NCI-H2107 (cell line): ENCODE measurements around the gene ZSCAN26.
A peak's percentile ranks its signal among the peaks of the same experiment; 100 is the strongest.

ENCODE experiments used
- DNase-seq: peaks from one replicate; lab custom pipeline; 2025; lab: John Stamatoyannopoulos, UW

ZSCAN26 gene

GRCh38 chr6:28266962-28267694 is at the start of gene ZSCAN26:
TSS of gene ZSCAN26 (plus strand) at chr6:28267143. CDS start at chr6:28271920, 4,777 bp downstream.
- peak; percentile 23 for DNase-seq

GRCh38 chr6:28217890-28218289 is 49.1 kb upstream of the ZSCAN26 start:
- no peak for DNase-seq

DNA sequence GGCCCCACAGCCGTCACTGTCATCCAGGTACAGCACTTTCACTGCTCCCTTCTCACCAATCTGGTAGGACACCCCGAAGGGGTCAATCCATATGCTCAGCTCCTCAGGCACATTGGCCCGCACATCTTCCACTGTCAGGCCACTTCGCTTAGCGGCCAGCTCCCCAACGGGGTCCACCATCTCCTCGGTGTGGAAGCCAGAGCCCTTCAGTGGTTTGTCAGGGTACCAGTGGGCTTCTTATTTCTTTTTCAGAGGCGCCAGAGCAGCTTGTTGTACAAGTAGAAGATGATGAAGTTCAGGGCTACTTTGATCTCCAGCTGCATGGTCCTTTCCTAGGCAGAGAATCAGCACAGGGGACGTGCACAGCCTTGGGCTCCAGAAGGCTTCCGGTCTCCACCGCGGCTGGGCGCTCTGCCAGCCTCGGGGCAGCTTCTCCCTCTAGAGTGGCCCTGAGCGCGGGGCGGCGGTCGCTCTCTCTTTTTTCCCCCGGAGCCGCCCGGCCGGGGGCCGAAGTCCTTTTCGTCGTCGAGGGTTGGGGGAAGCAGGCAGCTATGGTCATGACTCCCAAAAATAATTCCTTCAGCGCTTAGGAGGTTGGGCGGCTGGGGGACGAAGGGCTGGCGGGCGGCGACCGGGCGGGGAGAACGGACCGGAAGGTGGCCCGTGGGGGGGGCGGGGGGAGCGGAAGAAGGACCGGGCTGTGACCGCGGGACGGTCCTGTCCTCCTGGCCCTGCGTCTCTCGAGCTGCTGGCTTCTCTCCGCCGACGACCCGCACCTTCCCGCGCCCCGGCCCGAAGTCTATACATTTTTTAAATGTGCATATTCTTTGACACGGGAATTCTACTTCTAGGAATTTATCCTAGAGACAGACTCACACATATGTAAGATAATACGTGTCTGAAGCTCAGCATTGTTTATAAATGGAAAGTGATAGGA is 48.4 kb upstream of the ZSCAN26 start:
- DNase-seq = no peak

DNA sequence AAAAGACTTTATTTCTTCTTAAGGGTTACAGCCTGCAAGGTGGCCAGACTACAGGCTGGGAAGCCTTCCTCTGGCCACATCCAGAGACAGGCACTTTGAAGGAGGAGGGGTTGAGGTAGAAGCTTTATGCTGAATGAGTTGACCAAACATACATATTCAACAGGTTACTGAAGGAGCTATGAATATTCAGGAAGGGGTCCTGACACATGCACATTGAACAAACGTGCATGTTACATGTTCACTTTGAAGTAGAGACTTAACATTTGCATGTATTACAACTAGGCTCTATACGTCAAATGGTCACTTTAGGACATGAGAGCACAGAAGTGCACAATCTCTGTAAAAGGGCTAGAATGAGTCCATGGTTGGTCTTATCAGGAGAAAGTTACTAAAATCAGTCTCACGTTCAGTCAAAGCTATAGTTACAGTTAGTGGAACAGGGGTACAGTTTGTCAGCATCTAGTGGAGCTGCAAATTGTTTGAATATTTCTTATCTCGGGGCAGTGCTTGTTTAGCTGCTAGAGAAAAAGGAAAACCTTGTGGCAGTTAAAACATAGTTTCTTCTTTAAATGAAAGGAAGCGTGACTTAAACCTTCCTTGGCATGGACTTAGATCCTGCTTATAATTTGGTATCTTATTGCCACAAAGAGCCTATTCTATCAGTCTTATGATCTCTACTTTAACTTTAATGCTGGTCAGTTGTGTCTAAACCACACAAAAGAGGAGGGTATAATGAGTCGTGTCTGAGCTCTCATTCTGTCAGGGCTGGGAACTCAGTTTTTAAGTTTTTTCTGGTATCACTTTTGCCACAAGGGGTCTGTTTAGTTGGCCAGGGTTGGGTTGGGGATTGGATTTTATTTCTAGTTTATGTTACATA is 46.4 kb upstream of the ZSCAN26 start:
- DNase-seq = no peak

DNA sequence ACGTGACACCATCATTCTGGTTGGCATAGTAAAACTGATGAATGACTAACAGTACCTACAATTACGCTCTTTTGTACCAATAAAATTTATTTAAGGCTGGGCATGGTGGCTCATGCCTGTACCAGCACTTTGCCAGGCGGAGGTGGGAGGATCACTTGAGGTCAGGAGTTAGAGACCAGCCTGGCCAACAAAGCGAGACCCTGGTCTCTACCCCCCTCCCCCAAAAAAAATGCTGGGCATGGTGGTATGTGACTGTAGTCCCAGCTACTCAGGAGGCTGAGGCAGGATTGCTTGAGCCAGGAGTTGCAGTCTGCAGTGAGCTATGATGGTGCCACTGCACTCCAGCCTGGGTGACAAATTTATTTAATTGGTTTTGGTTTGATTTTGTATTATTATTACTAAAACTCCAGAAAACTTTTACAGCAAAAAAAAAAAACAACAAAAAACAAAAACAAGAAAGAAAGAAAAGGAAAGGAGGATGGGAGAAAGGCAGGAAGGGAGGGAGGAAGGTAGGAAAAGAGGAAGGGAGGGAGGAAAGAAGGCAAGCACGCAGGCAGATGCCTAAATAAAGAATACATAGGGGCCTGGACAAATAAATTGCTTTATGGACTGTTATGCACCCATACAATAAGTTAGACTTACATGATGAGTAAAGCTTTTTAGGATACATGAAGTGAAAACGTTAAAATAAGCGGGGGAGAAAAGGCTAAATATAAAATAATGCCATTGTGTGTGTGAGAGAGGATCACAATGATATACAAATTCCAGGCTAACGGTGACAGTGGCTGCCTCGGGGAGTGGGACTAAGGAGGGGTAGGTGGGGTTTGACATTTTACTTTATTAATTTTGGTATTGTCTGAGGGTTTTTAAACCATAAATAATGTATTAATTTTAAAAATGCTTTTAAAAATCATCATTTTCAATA is 42.5 kb upstream of the ZSCAN26 start:
- no peak for DNase-seq

- DNase-seq = peak; percentile 43
Measured at GRCh38 chr6:28225056-28225834, 41.7 kb upstream of the ZSCAN26 start, which contains the start of gene ZSCAN9. TSS of gene ZSCAN9 (plus strand) at chr6:28225275. CDS start at chr6:28227085, 1,810 bp downstream.

- no peak for DNase-seq
Measured at GRCh38 chr6:28226460-28226859, 40.5 kb upstream of the ZSCAN26 start.

GRCh38 chr6:28232785-28233184 is 34.2 kb upstream of the ZSCAN26 start:
- DNase-seq = no peak

DNA sequence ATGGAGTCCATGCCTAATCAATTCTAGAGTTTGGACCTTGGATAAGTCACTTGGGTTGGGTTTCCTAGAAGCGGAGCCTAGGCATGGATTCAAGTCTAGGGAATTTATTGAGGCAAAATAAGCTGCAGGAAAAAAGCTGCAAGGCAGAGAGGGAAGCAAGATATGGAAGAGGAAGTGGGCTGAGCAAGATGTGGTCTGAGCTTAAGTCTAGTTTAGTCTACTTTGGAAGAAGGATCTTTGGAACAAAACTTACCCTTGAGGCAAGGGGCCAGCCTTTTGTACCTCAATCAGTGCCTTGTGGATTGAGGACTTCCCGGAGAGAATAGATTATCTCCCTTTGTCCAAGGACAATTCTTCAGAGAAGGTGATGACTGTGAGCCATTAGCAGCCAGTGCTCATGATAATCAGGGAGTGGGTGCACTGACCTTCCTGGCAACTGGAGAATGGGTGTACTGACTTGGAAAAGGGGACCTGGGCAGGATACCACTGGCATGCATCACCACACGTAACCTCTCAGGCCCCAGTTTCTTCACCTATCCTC is 31.0 kb upstream of the ZSCAN26 start:
- DNase-seq = no peak

DNA sequence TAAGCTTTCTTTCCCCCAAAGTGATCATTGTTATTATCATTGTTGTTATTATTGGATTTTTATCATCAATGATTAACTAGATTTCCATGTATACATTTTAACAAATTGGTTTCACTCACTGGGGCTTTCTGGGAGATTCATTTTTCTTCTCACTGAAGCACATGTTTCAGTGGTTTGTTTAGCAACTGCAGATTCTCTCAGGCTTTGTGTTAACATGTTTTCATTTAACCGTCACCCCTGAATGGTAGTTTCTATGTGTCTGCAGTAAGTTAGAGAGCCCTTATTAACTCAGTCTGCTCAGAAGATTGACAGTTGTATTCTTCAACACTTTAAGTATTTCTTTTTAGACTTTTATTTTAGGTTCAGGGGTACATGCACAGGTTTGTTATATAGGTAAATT is 27.3 kb upstream of the ZSCAN26 start:
- no peak for DNase-seq

DNA sequence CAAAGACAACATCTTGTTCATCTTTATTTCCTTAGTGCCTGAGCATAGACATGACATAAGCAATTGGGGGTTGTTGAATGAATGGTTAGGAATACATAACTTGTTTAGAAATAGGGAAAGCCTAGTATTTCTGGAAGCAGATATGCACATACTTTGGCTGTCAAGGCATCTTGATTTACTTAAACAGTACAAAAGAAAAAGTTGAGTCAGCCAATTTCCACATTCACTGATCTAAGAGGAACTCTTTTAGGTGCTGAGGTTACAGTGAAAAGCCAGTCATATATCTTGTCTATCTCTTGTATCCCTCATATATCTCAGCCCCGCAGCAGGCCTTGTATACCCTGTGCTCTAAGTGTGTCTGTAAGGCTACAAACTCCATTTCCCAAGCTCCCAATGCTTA is 26.5 kb upstream of the ZSCAN26 start:
- no peak for DNase-seq

DNA sequence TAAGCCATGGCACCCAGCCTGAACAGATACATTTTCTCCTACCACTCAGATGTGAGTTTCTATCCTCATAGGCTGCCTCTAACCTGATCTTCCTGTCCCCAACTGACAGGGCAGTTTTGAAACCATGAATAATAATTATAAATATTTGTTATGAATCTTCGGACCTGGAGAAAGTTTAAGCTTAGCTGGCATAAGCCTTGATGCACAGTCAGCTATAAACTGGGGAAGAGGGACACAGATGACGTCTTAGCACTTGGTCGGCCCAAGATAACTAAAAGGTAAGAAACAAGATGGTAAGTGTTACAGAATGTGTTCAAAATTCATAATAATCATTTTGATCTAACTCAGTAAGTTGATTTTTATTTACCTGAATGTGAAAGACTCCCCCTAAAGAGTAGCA is 23.0 kb upstream of the ZSCAN26 start:
- no peak for DNase-seq

- DNase-seq = no peak
Measured at GRCh38 chr6:28245206-28245941, 21.6 kb upstream of the ZSCAN26 start.

GRCh38 chr6:28248916-28249315 is 18.0 kb upstream of the ZSCAN26 start:
- no peak for DNase-seq

DNA sequence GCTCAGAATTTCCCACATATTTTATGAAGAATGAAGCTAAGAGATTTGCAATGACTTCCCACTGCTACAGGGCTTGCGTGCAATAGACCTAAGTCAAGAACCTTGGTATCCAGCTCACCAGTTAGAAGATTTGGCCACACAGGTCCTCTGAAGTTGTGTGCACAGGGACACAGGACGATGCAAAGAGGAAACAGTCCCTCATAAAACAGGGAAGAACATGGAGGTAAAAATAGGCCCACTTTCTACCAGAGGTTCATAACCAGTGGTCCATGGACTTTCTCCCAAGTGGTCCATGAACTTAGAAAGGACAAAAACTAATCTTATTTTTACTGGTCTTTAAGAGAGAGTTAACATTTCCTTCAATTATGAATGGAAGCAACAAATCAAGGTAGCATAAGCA is 16.2 kb upstream of the ZSCAN26 start:
- no peak for DNase-seq

DNA sequence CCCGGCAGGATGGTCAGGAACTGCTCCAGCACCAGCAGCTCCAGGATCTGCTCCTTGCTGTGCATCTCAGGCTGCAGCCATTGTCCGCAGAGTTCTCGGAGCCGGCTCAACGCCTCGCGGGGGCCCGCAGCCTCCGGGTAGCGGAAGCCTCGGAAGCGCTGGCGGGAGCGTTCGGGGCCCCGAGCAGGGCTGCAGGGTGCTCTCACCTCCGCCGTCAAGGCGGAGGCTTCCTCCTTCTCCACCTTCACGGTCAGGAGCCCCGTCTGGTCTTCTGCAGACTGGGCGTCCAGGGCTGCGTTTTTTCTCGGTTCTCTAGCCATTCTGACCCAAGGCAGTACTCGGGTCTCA is 15.3 kb upstream of the ZSCAN26 start:
- no peak for DNase-seq

DNA sequence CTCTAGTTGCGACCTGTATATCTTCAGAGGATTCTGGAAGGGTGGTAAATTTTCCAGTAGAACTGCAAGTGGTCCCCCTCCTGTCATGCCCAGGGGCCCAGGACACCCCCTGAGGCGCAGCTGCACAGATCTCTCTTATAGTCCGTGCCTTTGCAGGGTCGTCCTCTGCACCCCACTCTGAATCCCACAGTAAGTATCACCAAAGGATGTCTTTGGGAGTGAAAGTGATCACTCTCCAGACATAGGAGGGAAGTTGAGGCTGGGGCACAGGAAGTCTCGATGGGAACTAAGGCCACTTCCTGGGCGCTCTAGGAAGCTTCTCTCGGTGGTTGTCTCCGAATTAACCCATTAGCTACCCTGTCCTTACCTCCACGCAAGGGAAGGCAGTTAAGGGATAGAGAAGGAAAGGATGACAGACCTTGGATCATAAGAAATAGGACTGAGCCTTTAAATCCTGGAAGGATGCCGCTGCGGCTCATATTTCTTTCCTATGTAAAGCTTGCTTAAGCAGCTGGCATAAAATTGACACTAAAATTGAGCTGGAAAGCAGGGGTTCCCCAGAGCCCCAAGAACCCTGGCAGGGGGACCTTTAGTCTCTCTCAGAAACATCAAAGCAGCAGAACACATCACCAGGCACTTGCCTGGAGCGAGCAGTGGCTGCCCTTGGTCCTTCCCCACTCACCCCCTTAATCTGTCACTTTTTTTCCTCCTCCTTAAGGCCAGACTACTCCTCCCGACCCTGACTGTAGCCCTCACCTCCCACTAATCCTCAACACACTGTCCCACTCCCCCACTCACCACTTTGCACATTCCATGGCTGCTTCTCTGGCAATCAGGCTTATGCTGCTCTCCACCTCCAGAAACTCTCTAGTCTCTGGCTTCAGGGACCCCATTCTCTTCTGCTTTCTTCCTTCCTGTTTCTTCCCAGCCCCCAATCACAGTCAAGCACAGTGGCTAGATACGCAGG is 14.7 kb upstream of the ZSCAN26 start, which contains the start of gene ZKSCAN4:
Gene ZKSCAN4, minus strand, starts transcription at position 261 of the 967 bp plus-strand sequence. CDS start 289 bp downstream, outside the sequence.
- peak; percentile 23 for DNase-seq

DNA sequence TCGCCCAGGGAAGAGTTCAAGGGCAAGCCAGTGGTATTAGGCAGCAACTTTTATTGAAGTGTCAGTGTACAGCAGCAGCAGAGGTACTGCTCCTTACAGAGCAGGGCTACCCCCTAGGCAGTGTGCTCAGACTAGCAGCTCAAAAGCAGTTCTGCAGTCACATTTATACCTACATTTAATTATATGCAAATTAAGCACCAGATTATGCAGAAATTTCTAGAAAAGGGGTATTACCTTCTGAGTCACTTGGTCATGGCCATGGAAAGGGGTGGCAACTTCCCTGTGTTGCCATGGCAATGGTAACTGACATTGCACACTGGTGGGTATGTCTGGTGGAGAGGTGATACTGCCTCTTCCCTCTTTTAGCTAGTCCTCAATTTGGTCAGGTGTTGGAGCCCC is 12.8 kb upstream of the ZSCAN26 start:
- DNase-seq = no peak
